Measurements from ENCODE around the gene FHAD1. TPM values are rescaled to one million over a fixed set of nuclear protein-coding genes. Genes with fewer than 3 reads are reported as not detected.
A peak's percentile ranks its signal among the peaks of the same experiment; 100 is the strongest.

FHAD1 gene
- total RNA-seq, 1 donor = under 0.01 TPM

DNA sequence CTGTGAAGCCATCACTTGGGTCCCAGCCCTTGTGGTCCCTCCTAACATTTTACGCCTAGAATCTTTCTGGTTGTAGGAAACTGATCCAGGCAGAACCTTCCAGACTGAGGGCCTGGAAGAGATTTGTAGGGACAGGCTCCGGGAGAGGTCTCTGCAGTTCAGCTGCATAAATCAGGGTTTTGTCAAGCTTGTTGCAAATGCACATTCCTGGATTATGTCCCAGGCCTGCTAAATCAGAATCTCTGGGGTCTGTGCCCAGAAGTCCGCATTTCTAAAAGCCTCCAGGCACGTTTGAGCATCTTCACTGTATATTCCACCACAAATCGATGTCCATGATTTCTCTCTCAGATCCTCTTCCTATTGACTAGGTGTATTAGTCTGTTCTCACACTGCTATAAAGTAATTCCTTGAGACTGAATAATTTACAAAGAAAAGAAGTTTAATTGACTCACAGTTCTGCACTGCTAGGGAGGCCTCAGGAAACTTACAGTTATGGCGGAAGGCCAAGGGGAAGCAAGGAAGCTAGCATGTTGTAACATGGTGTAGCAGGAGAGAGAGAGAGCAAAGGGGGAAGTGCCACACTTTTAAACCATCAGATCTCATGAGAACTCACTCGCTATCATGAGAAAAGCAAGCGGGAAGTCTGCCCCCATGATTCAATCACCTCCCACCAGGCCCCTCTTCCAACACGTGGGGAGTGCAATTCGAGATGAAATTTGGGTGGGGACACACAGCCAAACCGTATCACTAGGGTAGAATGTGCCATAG is 1.2 kb upstream of the FHAD1 start:
- peak in 1 of 3 donors; percentile 69 for DNase-seq (ENCODE audit: low read depth in 2 of 3, low spot score in 2 of 3)

DNA sequence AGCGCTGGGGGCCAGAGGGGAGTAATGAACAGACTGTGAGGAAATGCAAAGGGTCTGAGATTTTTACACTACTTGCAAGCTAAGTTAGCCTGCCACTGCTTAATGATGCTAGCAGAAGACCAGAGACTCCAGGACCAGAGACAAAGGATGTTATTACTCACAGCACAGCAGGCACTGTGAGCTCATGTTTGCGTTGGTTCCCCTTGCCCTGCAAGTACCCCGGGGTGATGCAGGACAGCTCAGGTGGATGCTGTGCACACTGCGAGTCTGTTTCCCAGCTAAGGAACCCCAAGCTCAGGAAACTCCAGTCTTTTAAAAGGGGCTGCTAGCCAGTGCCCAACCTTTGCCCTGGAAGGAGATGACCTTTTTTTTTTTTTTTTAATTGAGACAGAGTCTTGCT is 1.2 kb downstream of the FHAD1 start:
- DNase-seq (ENCODE audit: low read depth in 2 of 3, low spot score in 2 of 3) = no peak

DNA sequence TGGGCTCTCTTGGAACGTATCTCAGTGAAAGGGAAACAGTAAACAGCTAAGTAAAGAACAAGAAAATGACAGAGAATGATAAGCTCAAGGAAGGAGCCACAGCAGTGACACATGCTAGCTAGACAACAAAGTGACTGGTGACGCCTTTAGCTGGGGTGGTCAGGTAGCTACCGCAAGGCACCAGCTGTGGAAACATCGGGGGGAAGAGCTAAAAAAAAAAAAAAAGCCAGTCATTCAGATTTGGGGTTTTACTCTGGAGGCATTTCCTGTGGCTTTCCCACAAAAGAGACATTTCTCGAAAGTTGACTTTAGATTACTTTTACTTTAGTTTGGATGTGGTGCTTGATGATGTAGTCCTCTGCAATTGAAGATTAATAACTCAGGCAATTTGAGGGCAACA is 2.1 kb downstream of the FHAD1 start:
- DNase-seq (ENCODE audit: low read depth in 2 of 3, low spot score in 2 of 3) = peak in 2 of 3 donors; percentile 76 to 91

DNA sequence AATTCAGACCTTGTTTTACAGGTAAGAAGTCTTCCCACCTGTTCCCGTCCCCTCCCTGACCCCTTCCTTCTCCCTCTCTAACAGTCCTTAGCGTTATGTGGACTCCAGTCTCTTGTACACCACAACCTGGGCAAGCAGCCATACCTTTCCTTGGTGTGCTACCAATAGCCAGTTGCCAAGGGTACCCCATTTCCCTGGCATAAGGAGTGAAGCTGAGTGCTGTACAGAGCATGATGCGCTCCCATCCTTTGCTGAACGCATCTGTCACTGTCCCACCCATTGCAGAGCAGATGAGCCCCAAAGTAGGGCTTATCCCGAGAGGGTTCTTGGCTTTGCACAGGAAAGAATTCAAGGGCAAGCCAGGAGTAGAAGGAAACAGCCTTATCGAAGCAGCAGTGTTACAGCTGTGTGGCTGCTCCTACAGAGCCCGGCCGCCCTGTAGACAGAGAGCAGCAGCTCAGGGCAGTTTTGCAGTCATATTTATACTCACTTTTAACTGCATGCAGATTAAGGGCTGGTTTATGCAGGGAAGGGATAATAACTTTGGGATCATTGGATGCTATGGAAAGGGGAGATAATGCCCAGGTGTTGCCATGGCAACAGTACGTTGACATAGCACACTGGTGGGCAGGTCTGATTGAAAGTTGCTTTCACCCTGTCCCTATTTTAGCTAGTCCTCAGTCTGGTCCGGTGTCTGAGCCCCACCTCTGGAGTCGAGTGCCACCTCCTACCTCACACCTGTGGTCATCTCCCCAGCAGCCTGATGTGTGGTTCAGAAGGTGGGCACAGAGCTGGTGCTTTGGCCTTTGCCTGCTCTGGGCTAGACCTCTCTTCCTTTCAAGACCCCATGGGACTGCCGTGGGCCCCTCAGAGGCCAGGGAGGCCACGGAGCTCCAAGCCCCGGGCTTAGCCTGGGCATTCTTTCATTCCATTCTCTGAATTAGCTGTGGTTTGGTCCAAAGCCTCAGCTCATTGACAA is 5.1 kb downstream of the FHAD1 start:
- DNase-seq (ENCODE audit: low read depth in 2 of 3, low spot score in 2 of 3) = no peak

DNA sequence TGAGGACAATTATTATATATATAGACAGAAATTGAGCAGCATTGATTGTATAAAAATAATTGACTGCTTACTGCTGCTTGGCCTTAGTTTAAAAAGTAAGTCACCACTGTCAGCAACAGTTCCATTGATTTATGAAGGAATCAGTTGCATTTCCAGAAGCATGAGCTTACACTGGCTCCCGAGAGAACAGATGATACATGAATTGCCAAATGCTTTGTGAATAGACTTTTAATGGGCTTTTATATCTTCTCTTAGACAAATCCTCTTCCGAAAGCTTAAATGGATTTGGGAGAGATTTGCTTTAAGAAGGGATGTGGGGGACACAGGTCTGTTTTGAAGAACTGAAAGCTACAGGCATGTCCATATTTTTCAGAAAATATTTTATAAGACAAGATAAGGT is 7.5 kb downstream of the FHAD1 start:
- no peak for DNase-seq (ENCODE audit: low read depth in 2 of 3, low spot score in 2 of 3)

DNA sequence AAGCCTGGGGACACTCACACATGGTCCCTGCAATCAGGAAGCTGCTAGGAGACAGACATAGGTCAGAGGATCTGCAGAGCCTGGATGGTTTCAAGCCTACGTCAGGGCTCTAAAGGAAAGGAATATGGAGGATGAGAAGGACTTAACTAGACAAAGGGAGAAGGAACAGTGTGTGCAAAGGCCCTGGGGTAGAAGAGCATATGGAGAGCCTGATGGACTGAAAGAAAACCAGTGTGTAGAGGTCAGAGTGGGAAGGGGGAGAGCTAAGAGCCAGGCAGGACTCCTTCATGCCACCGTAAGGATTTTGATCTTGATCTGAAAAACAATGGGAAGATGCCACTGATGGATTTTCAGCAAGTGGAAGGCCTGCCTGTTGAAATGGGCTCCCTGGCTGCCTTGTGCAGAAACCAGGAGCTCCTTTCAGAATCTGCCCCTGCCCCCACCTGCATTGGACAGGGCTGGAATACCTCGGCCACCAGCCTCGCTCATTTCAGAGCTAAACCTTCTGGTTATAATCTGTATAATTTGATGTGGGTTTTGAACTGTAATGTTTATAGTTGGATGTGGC is 8.6 kb downstream of the FHAD1 start:
- DNase-seq (ENCODE audit: low read depth in 2 of 3, low spot score in 2 of 3) = no peak

DNA sequence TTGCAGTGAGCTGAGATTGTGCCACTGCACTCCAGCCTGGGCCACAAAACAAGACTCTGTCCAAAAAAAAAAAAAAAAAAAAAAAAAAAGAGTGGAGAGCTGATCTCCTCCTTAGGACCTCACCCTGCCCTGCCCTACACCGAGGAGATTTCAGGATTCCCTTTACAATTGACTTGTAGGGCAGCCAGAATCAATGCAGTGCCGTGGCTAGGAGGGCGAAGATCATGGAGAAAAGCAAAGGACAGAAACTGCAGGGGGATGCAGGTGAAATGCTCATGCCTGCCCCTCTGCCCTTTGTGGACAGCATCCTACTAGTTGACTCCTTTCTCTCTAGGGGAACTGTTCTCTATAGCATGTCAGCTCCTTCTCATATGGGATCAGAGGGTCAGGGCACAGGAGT is 9.6 kb downstream of the FHAD1 start:
- no peak for DNase-seq (ENCODE audit: low read depth in 2 of 3, low spot score in 2 of 3)

DNA sequence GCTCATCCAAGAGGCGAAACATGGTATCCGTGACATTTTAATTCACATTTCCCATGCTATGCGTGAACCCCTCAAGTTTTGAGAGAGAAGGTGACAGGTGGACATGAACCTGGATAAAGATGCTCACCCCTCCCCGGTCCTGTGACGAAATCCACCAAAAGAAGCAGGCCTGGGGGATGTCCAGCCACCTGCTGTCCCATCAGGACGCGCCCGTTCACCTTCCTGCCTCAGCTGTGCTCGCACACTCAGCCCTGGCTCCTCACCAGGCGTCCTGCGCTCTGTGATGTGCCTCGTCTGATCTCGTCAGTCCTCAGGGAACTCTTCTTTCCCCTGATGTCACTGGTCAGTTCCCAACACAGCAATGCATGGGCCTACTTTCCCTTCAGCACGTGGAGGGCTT is 10.3 kb downstream of the FHAD1 start:
- no peak for DNase-seq (ENCODE audit: low read depth in 2 of 3, low spot score in 2 of 3)

DNA sequence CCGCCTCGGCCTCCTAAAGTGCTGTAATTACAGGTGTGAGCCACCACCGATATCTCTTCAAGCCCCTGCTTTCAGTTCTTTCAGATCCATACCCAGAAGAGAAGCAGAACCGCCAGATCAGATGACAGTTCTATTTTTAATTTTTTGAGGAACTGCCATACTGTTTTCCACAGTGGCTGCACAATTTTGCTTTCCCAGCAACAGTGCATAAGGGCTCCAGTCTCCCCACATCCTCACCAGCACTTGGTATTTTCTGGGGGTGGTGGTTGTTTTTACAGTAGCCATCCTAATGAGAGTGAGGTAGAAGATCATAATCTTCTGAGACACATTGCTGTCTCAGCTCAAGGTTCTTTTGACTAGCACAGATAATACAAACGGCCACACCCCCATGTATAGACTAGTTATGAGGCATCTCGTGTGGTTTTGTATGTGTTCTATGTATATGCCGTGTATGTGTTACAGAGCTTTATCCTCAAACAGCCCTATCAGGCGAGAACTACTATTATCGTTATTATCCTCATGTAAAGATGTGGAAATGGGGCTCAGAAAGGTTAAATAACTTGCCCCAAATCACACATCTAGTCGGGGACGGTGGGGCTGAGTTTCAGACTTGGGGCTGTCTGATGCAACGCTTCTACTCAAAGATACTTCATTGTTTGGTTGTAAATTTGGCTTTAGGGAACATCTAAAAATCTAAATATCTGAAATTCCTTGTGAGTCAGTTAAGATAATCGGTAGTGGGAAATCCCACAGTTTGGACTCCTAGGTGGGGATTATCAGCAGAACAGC is 12.0 kb downstream of the FHAD1 start:
- no peak for DNase-seq (ENCODE audit: low read depth in 2 of 3, low spot score in 2 of 3)

DNA sequence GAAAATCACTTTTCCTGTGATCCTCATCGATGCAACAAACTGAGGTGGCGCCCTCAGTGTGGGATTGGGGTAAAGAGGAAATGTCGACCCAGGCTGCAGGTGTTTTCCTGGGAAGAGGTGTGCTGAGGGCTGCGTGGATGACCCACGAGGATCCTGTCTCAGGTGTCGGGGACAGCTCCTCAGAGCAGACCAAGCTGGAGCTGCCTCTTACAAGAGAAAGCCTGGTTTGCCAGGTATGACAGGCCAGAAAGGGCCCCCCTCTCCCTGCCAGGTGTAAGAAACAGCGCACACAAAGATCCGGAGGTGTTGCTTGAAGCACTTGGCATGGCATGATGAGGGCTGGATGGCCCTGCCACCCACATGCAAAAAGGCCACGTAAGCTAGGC is 12.6 kb downstream of the FHAD1 start:
- DNase-seq (ENCODE audit: low read depth in 2 of 3, low spot score in 2 of 3) = no peak

DNA sequence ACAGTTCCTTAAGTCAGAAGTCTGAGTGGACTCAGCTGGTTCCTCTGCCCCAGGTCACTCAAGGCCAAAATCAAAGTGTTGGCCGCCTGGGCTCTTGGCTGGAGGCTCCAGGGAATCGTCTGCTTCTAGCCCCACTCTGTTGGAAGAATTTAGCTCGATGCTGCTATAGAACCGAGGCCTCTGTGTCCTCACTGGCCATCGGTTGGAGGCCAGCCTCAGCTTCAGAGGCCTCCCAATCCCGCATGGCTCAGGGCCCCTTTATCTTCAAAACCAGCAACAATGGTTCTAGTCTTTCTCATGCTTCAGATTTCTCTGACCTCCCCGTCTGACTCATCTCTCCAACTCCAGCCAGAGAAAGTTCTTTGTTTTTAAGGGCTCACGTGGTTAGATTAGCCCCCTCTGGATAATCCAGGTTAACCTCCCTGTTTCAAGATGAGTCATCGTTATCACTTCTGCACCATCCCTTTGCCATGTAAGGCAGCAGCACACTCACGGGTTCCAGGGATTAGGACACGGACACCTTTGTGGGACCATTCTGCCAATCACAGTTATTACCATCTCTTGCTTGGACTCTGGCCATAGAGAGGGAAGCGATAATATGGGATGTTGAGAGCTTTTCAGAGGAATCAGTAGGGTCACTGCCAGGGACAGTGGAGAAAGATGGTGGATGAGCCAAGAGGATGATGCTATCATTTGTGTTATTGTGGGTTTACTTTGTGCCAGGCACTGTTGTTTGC is 13.6 kb downstream of the FHAD1 start:
- DNase-seq (ENCODE audit: low read depth in 2 of 3, low spot score in 2 of 3) = no peak

DNA sequence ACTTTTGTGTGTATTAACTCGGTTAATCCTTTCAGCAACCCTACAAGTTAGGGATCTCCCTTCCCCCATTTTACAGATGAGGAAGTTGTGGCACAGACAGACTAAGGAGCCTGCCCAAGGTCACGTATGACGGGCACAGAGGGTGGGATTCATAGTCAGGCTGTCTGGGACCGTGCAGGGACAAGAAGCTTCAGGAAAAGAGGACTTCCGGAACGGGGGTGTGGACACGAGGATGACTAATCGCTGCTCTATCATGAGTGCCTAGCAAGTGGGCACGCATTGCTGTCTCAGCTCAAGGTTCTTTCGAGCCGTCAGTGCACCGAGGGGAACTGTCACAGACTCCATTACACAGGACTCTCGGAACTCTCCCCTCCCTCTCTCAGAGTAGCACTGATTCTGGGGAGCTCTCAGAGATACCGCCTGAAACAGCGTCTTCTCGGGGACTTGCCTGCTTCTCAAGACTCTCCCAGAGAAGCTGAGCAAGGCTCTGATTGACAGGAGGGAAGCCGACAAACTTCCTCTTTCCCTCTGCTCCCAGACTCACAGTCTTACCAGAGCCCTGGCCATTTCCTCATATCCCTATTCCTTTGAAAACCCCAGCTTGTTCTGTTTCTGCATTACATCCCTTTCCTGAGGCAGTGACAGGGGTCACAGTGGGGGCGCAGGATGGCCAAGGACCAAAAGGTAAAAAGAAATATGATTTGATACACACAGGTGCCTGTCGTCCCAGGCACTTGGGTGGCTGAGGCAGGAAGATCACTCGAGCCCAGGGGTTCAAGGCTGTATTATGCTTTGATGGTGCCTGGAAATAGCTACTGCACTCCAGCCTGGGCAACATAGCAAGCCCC is 14.4 kb downstream of the FHAD1 start:
- peak in 2 of 3 donors; percentile 33 to 79 for DNase-seq (ENCODE audit: low read depth in 2 of 3, low spot score in 2 of 3)

DNA sequence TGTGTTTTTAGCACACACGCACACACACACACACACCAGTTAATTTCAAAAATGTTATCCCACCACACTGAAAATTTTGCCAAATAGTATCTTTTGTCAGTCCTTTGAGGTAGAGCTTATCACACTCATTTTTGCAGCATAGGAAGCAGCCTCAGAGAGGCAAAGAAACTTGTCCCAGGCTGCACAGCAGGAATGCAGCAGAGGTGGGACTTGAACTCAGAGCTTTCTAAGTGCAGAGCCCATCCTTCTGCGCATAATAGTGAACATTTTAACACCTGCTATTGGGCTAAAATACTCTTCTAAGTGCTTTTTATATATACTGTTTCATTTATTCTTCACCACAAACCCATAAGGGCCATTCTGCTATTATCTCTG is 15.0 kb downstream of the FHAD1 start:
- DNase-seq (ENCODE audit: low read depth in 2 of 3, low spot score in 2 of 3) = no peak

DNA sequence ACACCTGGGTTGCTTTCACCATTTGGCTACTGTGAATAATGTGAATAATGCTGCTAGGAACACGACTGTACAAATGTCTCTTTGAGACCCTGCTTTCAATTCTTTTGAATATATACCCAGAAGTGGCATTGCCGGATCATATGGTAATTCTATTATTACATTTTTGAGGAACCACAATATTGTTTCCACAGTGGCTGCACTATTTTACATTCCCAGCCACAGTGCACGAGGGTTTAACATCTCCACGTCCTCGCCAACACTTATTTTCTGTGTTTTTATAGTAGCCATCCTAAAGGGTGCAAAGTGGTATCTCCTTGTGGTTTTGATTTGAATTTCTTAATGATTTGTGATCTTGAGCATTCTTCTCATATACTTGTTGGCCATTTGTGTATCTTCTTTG is 15.7 kb downstream of the FHAD1 start:
- DNase-seq (ENCODE audit: low read depth in 2 of 3, low spot score in 2 of 3) = no peak

DNA sequence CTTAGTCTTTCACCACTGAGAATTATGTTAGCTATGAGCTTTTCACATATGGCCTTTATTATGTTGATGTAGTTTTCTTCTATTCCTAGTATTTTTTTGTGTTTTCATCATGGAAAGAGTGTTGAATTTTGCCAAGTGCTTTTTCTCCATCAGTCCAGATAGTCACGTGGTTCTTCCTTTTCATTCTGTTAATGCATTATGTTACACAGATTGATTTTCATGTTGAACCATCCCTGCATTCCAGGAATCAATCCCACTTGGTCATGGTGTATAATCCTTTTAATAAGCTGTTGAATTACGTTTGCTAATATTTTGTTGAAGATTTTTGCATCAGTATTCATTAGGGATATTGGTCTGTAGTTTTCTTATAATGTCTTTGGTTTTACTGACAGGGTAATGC is 17.7 kb downstream of the FHAD1 start:
- no peak for DNase-seq (ENCODE audit: low read depth in 2 of 3, low spot score in 2 of 3)

DNA sequence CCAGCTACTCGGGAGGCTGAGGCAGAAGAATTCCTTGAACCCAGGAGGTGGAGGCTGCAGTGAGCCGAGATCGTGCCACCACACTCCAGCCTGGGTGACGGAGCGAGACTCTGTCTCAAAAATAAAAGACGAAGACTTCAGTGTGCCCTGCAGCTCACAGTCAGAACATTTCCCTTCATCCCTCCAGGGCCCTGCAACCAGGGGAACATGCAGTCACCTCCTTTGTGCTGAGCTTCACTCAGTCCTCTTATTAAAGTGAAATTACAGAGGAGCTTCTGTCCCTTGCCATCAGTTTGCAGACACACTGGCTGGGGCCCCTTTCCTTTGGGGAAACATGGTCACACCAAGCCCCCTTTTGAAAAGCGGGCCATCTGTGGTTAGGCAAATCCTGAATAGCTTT is 24.2 kb downstream of the FHAD1 start:
- DNase-seq (ENCODE audit: low read depth in 2 of 3, low spot score in 2 of 3) = no peak

DNA sequence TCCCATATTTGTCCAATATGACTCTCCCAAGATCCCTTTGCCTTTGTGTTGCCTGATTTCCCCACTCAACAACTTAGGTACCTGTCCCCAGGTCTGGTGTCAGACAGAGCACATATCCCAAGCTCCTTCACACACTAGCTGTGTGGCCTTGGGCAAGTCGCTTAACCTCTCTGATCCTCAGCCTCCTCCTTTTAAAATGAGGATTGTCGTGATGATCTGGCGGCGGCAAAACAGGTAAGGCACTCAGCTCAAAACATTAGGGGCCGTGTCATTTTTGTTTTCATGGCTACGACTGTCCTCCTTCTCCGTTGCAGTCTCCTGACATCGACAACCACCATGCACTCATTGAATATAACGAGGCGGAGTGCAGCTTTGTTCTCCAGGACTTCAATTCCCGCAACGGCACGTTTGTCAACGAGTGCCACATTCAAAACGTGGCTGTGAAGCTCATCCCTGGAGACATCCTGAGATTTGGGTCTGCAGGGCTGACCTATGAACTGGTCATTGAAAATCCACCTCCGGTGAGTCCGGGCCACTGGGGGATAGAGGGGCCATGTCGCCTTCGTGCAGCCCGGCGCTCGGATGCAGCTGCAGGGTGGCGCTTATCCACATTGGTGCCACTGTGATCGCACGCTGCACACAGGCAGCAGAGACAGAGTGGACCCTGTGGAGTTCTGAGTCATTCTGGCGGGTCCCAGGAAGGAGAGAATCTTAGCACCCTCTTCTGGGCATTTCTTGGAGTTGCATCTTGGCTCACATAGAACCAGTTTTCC is 25.2 kb downstream of the FHAD1 start:
- peak in 2 of 3 donors; percentile 73 to 85 for DNase-seq (ENCODE audit: low read depth in 2 of 3, low spot score in 2 of 3)

DNA sequence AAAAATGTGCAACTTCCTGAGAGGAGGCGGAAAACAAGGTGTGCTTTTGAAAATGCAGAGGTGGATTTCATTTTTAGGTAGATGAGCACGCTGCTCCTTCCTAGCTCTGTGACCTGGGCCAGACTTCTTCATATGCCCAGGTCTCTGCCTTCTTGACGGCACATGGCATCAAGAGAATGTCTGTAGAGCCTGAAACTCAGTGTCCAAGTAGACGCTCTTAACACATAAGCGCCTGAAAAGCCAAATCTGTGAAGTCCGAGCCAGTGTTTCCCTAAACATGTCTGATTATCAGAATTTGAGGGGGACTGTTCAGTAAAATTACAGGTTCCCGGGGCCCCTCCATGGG is 25.7 kb downstream of the FHAD1 start:
- no peak for DNase-seq (ENCODE audit: low read depth in 2 of 3, low spot score in 2 of 3)

DNA sequence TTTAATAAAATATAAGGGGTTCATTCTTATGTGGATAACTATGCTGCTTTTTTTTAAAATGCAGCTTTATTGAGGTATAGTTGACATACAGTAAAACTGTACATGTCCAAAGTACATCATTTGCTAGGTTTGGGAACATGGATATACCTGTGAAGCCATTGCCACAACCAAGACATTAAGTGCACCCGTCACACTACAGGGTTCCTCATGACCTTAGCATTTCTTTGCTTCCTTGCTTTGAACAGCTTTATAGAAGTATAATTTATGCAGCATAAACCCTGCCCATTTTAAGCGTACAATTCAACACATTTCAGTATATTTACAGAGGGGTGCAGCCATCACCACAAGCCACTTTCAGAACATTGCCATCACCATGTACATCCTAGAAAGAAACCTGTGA is 26.3 kb downstream of the FHAD1 start:
- DNase-seq (ENCODE audit: low read depth in 2 of 3, low spot score in 2 of 3) = no peak
